ENCODE results near the gene PPIB.

DNA sequence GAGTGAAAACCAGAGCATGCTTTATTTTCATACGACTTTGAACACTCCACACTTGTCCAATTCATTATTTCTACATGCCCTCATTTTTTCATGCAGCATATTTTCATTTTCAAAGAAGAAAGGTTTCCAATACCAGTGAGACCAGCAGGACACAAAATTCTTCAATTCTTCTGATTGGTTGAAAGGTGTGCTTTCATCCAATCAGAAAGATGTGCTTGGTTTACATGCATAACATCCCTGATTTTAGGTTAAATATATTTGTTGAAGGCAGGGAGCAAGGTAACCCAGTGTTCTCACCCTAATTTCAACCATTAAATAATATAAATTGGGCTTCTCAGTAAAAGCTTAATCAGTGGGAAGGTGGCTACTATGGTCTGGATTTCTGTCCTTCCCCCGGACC is 47.5 kb upstream of the PPIB start:
- TF ChIP-seq CHD4 (IDR thresholded peaks at IDR 0.05; ENCODE audit: borderline replicate concordance) (no peak), RNF2 (IDR thresholded peaks at IDR 0.05; ENCODE audit: borderline replicate concordance, low read depth) (no peak), HOXA7 (CRISPR knock-in tag; IDR thresholded peaks at IDR 0.05) (no peak), FOSL2 (IDR thresholded peaks at IDR 0.05) (no peak), FOSL2 (CRISPR knock-in tag; IDR thresholded peaks at IDR 0.05) (no peak), ESRRA (IDR thresholded peaks at IDR 0.05; ENCODE audit: borderline replicate concordance, low read length) (no peak), EP300 (IDR thresholded peaks at IDR 0.05) (no peak)
- TF ChIP-seq, protein P1, sequence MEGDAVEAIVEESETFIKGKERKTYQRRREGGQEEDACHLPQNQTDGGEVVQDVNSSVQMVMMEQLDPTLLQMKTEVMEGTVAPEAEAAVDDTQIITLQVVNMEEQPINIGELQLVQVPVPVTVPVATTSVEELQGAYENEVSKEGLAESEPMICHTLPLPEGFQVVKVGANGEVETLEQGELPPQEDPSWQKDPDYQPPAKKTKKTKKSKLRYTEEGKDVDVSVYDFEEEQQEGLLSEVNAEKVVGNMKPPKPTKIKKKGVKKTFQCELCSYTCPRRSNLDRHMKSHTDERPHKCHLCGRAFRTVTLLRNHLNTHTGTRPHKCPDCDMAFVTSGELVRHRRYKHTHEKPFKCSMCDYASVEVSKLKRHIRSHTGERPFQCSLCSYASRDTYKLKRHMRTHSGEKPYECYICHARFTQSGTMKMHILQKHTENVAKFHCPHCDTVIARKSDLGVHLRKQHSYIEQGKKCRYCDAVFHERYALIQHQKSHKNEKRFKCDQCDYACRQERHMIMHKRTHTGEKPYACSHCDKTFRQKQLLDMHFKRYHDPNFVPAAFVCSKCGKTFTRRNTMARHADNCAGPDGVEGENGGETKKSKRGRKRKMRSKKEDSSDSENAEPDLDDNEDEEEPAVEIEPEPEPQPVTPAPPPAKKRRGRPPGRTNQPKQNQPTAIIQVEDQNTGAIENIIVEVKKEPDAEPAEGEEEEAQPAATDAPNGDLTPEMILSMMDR (IDR thresholded peaks at IDR 0.05) = no peak
- TF ChIP-seq, protein P2, sequence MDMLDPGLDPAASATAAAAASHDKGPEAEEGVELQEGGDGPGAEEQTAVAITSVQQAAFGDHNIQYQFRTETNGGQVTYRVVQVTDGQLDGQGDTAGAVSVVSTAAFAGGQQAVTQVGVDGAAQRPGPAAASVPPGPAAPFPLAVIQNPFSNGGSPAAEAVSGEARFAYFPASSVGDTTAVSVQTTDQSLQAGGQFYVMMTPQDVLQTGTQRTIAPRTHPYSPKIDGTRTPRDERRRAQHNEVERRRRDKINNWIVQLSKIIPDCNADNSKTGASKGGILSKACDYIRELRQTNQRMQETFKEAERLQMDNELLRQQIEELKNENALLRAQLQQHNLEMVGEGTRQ (IDR thresholded peaks at IDR 0.05) = no peak
- TF ChIP-seq, protein P3, sequence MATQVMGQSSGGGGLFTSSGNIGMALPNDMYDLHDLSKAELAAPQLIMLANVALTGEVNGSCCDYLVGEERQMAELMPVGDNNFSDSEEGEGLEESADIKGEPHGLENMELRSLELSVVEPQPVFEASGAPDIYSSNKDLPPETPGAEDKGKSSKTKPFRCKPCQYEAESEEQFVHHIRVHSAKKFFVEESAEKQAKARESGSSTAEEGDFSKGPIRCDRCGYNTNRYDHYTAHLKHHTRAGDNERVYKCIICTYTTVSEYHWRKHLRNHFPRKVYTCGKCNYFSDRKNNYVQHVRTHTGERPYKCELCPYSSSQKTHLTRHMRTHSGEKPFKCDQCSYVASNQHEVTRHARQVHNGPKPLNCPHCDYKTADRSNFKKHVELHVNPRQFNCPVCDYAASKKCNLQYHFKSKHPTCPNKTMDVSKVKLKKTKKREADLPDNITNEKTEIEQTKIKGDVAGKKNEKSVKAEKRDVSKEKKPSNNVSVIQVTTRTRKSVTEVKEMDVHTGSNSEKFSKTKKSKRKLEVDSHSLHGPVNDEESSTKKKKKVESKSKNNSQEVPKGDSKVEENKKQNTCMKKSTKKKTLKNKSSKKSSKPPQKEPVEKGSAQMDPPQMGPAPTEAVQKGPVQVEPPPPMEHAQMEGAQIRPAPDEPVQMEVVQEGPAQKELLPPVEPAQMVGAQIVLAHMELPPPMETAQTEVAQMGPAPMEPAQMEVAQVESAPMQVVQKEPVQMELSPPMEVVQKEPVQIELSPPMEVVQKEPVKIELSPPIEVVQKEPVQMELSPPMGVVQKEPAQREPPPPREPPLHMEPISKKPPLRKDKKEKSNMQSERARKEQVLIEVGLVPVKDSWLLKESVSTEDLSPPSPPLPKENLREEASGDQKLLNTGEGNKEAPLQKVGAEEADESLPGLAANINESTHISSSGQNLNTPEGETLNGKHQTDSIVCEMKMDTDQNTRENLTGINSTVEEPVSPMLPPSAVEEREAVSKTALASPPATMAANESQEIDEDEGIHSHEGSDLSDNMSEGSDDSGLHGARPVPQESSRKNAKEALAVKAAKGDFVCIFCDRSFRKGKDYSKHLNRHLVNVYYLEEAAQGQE (IDR thresholded peaks at IDR 0.05) = no peak
